HG02943 (cell line): ENCODE results near the gene DIS3L.
"Not testable (repeated sequence)": the region's sequence is repeated elsewhere in the genome, so short reads cannot be mapped to it uniquely, and the experiment has no call there.

Experiments used
- ATAC-seq: cut with Tn5 transposase; IDR thresholded peaks from one replicate; pipeline ENCODE4 v1.9.1; 2021; ENCODE audit warnings: mild to moderate bottlenecking, low read depth, moderate library complexity; ENCODE audit not compliant: unreplicated experiment

The DIS3L gene

DNA sequence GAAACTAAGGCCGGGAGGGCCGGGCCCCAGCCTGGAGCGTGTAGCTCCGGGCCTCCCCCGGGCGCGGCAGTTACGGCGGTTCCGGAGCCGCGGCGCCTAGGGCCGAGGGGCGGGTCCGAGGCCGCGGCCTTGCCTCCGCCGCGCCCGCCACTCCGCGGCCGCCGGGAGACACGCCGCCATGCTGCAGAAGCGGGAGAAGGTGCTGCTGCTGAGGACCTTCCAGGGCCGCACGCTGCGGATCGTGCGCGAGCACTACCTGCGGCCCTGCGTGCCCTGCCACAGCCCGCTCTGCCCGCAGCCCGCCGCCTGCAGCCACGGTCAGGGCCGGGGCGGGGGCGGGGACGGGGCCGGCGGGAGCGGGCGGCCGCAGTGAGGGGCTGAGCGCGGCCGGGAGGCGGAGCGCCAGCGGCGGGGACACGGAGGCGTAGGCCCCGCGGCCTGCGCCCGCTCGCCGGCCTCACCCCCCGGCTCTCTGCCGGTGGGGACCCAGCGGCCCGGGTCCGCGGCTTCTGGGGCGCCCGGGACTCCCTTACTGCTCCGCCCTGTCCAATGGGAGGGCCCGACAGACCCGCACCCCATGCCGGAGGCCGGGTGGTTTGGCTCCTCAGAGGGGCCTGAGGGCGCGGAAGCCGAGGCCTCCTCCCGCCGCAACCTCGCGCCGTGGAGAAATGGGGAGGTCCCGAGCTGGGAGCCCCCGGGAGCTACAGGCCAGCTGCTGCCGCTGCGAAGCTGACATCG is at the start of gene DIS3L:
Gene DIS3L (plus strand): TSS at position 150 of the 738 bp plus-strand sequence. CDS start 29 bp downstream, at position 179.
- peak; percentile 55 for ATAC-seq

DNA sequence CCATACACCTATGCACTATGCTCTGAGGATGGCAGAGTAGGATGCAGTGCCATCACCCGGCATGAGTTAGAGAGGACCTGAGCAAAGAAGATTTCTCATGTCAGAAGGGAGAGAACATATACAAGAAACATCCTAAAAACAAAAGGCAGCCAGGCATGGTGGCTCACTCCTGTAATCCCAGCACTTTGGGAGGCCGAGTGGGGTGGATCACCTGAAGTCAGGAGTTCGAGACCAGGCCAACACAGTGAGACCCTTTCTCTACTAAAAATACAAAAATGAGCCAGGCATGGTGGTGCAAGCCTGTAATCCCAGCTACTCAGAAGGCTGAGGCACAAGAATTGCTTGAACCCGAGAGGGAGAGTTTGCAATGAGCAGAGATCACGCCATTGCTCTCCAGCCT is 47.5 kb upstream of the DIS3L start:
- ATAC-seq, result not testable (repeated sequence)

DNA sequence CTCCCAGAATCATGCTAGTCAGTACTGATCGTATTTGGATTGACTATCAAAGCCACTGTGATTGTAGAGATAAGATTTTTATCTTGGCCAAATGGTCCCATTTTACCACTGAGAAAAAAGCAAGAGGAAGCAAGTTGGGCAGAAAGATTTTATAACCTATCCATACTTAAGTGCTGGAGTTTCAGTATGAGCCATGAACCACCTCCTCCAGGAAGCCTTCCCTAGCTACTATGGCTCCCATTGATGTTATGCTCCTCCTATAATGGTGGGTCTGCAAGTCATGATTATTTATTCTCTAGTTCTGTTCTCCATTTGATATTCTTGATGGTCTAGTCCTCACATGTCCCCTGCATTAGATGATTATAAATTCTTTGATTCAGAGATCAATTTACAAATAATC is 46.4 kb upstream of the DIS3L start:
- ATAC-seq, result no peak

DNA sequence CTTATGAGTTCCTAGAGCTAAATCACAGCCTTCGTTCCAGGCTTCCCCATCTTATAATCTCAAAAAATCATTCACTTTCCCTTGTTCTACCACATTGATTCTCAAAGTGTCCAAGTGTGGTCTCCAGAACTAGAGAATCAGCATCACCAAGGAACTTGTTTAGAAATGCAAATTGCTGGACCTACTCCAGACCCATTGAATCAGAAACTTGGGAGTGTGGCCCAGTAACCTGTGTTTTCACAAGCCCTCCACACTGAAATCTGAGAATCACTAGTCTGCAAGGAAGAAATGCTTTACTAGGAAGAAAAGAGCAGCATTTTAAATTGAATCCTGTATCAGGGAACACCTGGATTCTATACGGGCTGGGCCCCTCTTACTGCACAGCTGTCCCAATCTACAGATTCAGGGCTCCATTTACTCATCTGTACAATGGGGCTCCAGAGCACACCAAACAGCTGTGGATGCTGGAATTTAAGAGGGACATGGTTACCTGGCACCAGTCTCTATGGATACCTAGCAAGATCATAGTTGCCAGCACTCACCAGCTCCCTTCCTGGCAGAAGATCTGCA is 43.7 kb upstream of the DIS3L start:
- ATAC-seq, result no peak

DNA sequence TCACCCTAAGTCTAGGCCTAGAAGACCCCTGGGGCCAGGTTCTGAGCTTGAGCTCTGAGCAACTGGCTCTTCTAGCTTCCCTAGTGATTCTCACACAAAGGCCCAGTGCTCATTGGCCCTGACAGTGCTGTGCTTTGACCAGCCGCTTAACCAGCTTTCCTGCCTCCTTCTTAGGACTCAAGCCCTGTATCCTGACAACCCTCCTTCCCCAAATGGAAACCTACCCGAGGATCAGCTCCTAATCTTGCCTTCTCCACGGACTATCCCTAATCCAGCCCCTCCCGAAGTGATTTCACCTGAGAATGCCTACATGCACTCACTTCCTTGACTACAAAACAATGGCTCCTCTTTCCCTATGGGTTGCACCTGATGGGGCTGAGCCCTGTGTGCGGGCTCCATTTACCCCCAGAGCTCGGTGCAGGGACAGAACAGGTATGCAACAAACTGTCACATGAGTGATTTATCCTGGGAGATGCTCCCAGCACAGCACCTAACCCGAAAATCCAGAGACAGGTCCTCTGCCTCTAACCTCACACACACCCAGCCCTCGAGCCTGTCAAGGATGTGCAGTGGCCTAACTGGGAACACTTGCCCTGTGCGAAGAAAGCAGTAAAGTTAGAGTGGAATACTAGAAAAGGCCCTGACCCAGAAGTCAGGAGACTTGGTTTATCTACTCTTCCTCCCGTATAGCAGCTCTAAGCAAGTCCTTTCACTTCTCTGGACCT is 42.1 kb upstream of the DIS3L start:
- no peak for ATAC-seq

DNA sequence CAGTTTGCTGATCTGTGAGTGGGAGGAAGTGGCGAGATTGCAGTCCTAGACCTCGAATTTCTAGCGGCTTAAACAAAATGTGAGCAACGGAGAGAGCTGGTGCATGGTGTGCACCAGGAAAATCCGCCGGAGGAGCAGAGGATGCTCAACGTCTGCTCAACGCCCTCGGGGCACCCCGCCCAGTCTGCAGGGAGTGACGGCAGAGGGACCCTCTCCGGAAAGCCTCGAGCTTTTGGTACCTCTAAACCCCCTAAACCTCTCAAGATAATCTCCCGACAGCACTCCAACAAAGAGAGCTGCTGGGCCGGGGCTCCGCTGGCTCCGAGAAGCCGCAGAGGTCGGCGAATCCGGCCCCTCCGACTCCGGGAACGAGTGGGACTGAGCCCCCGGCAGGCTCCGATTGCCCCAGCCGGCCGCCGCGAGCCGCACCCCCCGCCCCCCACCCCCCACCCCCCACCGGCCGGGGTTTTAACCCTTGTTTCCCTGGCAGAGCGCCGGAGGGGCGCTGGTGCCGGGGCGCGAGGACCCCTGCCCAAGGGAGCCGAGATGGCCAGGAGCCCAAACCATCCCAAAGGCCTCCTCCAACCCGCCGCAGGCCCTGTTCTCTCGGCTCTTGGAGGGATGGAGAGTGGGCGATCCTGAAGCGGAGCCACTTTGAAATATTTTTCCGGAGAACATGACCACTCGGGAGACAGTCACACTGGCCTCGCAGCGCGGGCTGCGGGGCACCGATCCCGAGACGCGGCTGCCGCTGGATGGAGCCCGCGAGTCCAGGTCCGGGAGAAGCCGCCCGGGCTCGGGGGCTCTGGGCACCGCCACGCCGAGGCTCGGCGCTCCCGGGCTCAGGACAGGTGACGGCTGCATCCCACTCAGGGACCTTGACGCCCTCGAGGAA is 41.3 kb upstream of the DIS3L start:
- ATAC-seq, result no peak

DNA sequence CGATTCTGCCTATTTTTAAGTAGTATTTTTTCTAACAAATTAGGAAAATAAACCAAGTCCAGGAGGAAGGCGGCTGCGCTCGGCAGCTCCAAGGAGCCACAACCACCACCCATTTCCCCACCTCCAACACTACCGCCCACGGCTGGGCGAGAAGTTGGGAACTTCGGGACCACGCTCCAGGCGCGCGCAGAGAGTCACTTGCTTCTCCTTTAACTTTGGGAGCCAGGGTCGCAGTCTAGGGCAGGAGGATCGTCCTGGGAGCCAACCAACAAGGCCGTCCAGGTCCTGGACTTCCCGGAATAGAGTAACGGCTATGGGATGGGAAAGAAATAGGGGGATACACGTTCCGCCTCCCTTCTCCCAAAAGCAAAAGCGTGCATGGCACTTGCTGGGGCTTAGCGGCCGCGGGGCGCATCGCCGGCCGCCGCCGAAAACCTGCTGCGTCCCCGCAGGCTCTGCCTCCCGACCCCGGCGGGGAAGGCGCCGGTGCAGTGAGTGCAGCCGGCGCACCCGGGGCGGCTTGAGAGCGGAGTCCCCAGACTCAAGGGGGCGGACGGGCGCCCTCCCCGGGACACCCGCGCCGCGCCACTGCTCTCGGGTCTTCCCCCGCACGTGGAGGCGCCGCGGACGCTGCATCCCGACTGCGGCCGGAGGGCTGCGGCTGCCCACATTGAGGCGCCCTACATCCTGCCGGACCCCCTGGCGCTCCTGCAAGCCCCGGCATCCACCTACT is 40.5 kb upstream of the DIS3L start:
- ATAC-seq, result no peak

DNA sequence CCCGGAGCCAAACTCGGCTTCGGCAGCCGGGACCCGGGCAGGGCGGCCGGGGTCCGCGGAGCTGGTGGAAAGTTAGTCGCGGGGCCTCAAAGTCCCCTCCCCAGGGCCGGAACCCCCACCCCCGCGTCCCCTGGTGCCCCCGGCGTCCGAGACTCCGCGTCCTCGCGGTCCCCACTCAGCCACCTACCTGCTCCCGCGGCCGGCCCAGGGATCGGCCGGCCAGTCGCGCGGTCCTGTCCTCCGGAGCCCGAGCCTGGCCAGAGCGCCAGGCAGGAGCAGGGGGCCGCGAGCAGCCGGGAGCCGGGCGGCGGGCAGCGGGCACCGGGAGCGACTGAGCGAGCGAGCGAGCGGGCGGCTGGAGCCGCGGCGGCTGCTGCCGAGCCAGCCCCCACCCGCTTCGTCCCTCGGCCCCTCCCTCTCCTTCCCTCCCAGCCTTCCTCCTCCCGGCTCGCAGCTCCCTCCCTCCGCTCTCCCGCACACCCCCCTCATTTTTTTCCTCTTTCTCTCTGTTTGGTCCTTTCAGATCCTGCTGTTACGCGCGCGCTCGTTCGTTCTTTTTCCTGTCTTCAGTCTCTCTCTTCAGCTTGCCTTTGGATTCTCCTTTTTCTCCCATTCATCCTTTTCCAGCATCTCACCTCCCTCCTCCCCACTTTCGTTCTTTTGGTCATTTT is 39.8 kb upstream of the DIS3L start, which contains the start of gene MEGF11:
Gene MEGF11 (minus strand): TSS at position 333 of the 671 bp plus-strand sequence. CDS start 125,347 bp downstream, outside the sequence.
- ATAC-seq, result no peak

DNA sequence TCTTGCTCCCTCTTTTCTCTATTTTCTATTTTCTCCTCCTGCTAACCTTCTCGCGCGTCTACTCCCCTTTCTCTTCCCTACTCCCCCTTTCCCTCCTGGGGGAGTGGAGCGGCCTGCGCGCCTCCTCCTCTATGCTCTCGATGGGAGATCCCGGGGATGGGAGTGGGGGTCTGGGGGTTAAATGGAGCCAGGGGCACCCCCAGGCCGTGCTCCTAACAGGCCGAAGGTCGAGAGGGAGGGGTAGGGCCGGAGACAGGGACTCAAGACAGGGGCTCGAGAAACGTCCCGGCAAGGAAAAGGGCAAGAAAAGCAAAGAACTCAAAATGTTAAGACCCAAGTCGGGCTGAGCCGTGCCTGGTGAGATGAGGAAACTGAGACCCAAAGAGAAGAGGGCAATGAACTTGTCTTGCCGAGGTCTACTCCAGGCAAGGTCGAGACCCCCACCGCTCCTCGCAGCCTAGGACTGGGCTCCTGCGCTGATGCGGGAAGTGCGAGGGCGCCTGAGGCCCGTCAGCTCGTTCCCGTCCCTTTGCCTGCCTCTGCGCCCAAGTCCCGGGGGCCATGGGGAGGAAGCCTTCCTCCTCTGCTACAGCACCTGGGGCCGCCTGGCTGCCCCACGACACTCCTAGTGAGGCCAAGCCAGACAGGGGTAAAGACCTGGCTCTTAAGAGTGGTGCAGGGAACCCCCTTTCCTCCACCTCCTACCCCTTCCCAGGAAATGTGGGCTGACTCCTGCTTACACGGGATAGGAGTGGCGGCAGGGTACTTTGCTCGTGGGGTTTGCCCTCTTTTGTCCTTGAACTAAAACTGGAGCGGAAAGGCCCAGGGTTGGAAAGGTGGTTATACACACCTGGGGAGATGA is 39.0 kb upstream of the DIS3L start:
- no peak for ATAC-seq

DNA sequence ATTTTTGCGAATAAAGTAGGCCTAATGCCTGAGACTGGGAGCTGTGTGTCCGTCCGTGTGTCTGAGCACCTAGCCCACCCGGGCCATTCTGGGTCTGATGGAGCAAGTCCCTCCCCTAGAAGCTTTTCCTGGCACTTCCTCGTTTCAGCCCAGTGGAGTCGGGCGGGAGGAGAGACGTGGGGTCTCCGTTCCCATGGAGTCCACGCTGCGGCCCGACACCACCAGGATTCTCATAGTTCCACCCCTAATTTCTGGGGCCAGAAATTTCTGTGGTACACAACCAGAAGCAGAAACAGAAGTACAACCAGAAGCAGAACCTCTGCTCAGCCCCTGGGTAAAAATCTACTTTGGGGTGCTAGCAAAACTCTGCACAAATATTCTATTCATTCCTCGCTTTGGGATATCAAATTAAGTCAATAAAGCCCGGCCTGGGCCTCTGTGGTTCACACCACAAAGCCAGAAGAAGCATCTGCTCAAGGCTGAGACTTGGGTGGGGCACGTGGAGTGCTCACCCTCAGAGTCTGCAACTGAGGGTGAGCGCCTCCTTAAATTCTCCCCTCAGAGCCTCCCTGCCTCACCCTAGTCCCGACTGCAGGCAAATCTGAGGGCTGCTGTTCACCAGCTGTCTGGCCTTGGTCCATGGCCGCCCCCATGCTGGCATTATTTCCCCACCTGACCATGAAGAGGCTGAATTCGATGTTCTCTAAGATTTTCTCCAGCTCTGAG is 38.3 kb upstream of the DIS3L start:
- ATAC-seq, result no peak

DNA sequence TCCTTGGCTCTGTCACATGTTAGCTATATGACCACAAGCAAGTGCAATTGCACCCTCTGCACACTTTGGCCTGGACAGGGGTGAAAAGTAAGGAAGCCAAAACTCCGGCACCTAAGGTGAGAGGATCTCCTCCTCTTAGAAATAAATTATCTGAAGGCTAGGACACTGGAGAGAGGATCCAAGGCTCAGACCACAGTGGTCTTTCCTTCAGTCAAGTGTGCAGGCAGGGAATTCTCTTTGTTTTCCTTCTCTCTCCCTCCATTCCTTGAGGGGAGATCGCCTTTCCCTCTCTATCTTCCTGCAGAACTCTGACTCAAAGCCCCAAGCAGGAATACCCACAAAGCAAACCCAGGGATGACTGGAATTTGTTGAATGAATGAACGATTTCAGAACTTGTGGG is 36.7 kb upstream of the DIS3L start:
- no peak for ATAC-seq

DNA sequence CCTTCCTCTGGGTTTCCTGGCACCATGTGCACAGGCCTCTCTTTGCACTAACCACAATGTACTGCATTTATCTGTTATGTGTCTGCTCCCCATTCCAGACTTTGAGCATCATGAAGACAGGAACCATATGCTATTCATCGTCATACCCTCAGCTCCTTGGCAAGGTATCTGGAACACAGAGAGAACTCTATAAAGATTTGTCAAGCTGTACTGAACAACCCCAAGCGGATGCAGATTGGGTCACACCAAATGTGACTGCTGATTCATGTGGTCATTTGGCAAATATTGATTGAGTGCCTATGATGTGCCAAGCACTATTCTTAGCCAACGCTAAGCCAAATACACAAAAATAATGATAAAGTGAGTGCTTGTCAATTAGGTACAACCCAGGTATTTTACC is 32.3 kb upstream of the DIS3L start:
- no peak for ATAC-seq

DNA sequence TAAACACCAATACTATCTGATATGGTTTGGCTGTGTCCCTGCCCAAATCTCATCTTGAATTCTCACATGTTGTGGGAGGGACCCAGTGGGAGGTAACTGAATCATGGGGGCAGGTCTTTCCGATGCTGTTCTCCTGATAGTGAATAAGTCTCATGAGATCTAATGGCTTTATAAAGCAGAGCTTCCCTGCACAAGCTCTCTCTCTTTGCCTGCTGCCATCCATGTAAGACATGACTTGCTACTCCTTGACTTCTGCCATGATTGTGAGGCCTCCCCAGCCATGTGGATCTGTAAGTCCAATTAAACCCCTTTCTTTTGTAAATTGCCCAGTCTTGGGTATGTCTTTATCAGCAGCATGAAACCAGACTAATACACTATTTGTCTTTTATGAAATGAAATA is 30.5 kb upstream of the DIS3L start:
- not testable (repeated sequence) for ATAC-seq

DNA sequence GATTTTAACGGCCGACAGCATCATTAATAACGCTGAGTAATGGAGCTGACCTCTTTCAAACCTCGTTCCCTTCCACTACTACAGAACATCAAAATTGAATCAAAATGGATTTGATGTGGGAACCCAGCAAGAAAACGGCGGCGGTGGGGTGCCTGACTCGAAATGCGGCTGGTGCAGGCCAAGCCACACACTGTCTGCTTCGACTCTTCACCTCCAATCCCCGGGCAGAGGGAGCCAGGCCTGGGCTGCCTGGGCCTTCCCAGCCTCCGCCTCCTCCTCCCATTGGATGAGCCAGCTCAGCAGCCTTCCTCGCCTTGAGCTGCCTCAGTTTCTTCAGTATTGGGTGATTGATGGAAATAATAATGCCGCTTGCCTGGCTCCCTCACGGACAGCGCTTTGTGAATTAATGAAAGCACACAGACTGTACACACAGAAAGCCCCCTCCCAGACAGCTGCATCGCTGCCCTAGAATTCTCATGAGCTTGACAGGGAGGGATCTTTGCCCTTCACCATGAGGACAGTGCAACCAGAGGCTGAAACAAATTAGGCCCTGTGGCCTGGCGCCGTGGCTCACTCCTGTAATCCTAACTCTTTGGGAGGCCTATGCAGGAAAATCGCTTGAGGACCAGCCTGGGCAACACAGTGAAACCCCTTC is 28.4 kb upstream of the DIS3L start:
- no peak for ATAC-seq

DNA sequence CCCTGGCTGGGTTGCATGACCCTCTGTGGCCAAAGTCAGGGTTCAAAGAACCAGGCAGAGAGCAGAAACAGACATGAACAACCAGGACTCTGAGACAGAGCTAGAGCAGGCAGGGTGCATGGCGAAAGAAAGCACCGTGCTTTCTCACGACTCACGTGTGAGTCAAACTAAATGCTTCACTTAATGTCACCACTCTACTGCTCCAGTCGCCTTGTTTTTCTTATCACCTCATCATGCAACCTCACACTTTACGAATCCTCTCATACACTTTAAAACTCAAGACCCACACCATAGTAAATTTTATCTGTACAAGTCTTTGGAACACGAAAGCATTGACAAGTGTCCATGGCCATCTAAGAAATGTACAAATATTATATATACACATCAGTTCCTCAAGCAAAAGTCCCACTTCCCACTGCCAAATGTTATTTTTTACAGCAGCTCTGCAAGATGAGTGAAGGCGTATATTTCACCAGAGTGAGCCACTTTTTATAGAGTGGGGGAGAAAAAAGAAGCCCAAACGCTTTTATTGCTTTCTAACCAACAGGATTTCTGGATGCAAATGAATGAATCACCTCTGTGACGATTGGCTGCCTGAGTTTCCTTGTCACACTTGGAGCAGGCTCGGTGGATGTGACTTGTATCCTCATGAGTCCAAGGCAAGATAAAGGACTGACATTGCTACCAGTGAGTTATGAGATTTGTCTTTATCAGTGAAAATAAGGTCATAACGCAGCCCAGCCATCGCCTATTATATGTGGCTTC is 23.9 kb upstream of the DIS3L start:
- ATAC-seq, result no peak

DNA sequence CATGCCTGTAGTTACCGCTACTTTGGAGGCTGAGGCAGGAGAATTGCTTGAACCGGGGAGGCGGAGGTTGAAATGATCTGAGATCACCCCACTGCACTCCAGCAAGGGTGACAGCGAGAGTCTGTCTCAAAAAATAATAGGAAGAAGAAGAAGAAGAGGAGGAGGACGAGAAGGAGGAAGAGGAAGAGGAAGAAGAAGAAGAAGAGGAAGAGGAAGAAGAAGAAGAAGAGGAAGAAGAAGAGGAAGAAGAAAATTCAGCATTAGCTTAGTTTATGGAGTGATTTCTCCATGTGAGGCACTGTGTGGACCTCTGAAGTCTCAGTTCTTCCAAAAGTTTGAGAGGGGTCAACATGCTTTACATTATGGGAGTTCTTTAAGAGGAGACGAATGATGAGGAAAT is 22.4 kb upstream of the DIS3L start:
- ATAC-seq, result no peak

DNA sequence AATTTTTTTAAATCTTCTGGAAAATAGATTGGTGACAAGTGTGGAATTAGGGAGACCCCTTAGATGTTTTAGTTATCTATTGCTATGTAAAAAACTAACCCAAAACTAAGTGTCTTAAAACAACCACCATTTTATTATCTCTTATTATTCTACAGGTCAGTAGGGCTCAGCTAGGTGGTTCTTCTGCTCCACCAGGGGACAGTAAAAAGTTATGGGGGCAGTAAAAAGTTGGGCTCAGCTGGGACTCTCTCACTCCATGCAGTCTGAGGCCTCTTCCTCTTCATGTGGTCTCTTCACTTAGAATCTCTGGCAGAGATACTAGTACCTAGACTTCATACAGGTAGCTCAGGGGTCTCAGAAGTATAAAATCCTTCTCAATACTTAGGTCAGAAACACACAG is 18.0 kb upstream of the DIS3L start:
- ATAC-seq, result no peak
